SK-N-SH treated with all-trans-retinoic acid at 6 μM for 48 hours (cell line): ENCODE results near the gene CACNA1C.

ENCODE experiments used
- ESRRG ChIP-seq: fragments of 250-450 bp; sonication (Bioruptor Pico); IDR thresholded peaks from 2 replicates; pipeline ENCODE4 v1.6.1; 2021; ENCODE audit warnings: mild to moderate bottlenecking
- ZFP30 ChIP-seq: fragments of 450-650 bp; formaldehyde crosslinking; IDR thresholded peaks from 2 replicates; pipeline ENCODE4 v1.5.0; 2022; ENCODE audit warnings: mild to moderate bottlenecking, moderate library complexity

- TF ChIP-seq ESRRG (CRISPR knock-in tag) (no peak), ZFP30 (CRISPR knock-in tag) (no peak)
Measured at GRCh38 chr12:2261708-2262107, 208.9 kb downstream of the CACNA1C start.
